ENCODE measurements around the gene PARVB.

- TF ChIP-seq, protein P1, sequence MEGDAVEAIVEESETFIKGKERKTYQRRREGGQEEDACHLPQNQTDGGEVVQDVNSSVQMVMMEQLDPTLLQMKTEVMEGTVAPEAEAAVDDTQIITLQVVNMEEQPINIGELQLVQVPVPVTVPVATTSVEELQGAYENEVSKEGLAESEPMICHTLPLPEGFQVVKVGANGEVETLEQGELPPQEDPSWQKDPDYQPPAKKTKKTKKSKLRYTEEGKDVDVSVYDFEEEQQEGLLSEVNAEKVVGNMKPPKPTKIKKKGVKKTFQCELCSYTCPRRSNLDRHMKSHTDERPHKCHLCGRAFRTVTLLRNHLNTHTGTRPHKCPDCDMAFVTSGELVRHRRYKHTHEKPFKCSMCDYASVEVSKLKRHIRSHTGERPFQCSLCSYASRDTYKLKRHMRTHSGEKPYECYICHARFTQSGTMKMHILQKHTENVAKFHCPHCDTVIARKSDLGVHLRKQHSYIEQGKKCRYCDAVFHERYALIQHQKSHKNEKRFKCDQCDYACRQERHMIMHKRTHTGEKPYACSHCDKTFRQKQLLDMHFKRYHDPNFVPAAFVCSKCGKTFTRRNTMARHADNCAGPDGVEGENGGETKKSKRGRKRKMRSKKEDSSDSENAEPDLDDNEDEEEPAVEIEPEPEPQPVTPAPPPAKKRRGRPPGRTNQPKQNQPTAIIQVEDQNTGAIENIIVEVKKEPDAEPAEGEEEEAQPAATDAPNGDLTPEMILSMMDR (IDR thresholded peaks at IDR 0.05; ENCODE audit: low read depth, low read length) = no peak
- no peak for TF ChIP-seq EZH2phosphoT487 (IDR thresholded peaks at IDR 0.05; ENCODE audit: low read depth)
These were observed 21.8 kb upstream of the PARVB start for GRCh38 chr22:44002324-44002723.
